Hepatocyte (in vitro differentiated cells): Measurements from ENCODE around the gene NKPD1. TPM values are rescaled to one million over a fixed set of nuclear protein-coding genes. Genes with fewer than 3 reads are reported as not detected.
A peak's percentile ranks its signal among the peaks of the same experiment; 100 is the strongest.

Source experiments
- DNase-seq: peaks from one replicate; pipeline ENCODE4 v3.0.0-alpha.2; 2016; ENCODE audit warnings: low spot score
- H2AFZ ChIP-seq: fragments of 200-600 bp; sonication (generic); 2 replicates; pipeline ENCODE4 v1.6.0; 2016; ENCODE audit warnings: antibody characterized with exemption, mild to moderate bottlenecking
- H3K27ac ChIP-seq: fragments of 200-600 bp; sonication (generic); 2 replicates; pipeline ENCODE4 v1.5.1; 2016; ENCODE audit warnings: mild to moderate bottlenecking
- H3K27me3 ChIP-seq: fragments of 200-600 bp; sonication (generic); 2 replicates; pipeline ENCODE4 v1.6.1; 2016
- H3K36me3 ChIP-seq: fragments of 200-600 bp; sonication (generic); replicated peaks from 2 replicates; pipeline ENCODE4 v1.5.1; 2016; ENCODE audit warnings: low read depth; ENCODE audit not compliant: insufficient read depth
- H3K4me1 ChIP-seq: fragments of 200-600 bp; sonication (generic); 2 replicates; pipeline ENCODE4 v1.5.1; 2016; ENCODE audit warnings: mild to moderate bottlenecking, moderate library complexity; ENCODE audit not compliant: insufficient read depth
- H3K4me2 ChIP-seq: fragments of 200-600 bp; sonication (generic); 2 replicates; pipeline ENCODE4 v1.6.0; 2016
- H3K4me3 ChIP-seq: fragments of 200-600 bp; sonication (generic); 2 replicates; pipeline ENCODE4 v1.5.1; 2016; ENCODE audit warnings: mild to moderate bottlenecking
- H3K79me2 ChIP-seq: fragments of 200-600 bp; sonication (generic); 2 replicates; pipeline ENCODE4 v1.6.0; 2017; ENCODE audit warnings: mild to moderate bottlenecking
- H3K9me2 ChIP-seq: fragments of 200-600 bp; sonication (generic); replicated peaks from 2 replicates; pipeline ENCODE4 v1.6.0; 2017; ENCODE audit warnings: mild to moderate bottlenecking; ENCODE audit not compliant: insufficient read depth
- H3K9me3 ChIP-seq: fragments of 200-600 bp; sonication (generic); 2 replicates; pipeline ENCODE4 v1.5.1; 2016; ENCODE audit warnings: low read depth, mild to moderate bottlenecking
- H4K20me1 ChIP-seq: fragments of 200-600 bp; sonication (generic); 2 replicates; pipeline ENCODE4 v1.6.0; 2016; ENCODE audit warnings: mild to moderate bottlenecking; ENCODE audit not compliant: insufficient read depth, poor library complexity, severe bottlenecking
- CTCF ChIP-seq: fragments of 200-600 bp; sonication (generic); IDR thresholded peaks from 2 replicates; pipeline ENCODE4 v1.5.1; 2016; ENCODE audit warnings: antibody characterized with exemption, mild to moderate bottlenecking; ENCODE audit not compliant: poor library complexity
- EZH2 ChIP-seq: fragments of 200-600 bp; sonication (generic); IDR thresholded peaks from 2 replicates; pipeline ENCODE4 v1.6.1; 2016; ENCODE audit warnings: antibody characterized with exemption, mild to moderate bottlenecking, borderline replicate concordance
- EZH2phosphoT487 ChIP-seq: fragments of 200-600 bp; sonication (generic); IDR thresholded peaks from one replicate; pipeline ENCODE4 v1.6.1; 2018; ENCODE audit warnings: antibody characterized with exemption, mild to moderate bottlenecking, low read depth, moderate library complexity; ENCODE audit not compliant: unreplicated experiment, severe bottlenecking
- WGBS: methylation state at CpG from one replicate; pipeline ENCODE4 v1.1.6; 2016; ENCODE audit warnings: low lambda C conversion rate; ENCODE audit errors: missing lambda C conversion rate; 5-methylcytosine and 5-hydroxymethylcytosine counted together
- polyA plus RNA-seq: library from polyadenylated mRNA; unstranded; fragments of >200 nt; fragmentation: Nextera tagmentation; extraction: Ambion mirVana; gene quantifications from 2 replicates; pipeline ENCODE4 v1.2.1, GENCODE V29; 2016
- total RNA-seq: library from RNA; depleted of rRNA; stranded (reverse); fragments of >200 nt; gene quantifications from 2 replicates; pipeline ENCODE4 v1.2.3, GENCODE V29; 2014

The NKPD1 gene
- total and polyA plus RNA-seq, 2 experiments from 2014 or later, result 0.27 to 0.50 TPM

- Histone ChIP-seq H3K4me1 (peaks cover 15% of the 10 kb centered on the region), H3K9me3 (no peaks in the 10 kb centered on the region), H3K79me2 (no peaks in the 10 kb centered on the region), H3K4me3 (no peak overlapping the region), H3K9me2 (no peaks in the 10 kb centered on the region), H3K36me3 (no peaks in the 10 kb centered on the region), H3K27me3 (peaks cover 21% of the 10 kb centered on the region), H3K4me2 (peak overlapping the region; percentile 81), H4K20me1 (no peaks in the 10 kb centered on the region), H2AFZ (no peak overlapping the region), H3K27ac (no peak overlapping the region)
- TF ChIP-seq EZH2phosphoT487 (peak; percentile 43), CTCF (no peak), EZH2 (no peak)
- 27% methylated on average over 84 of the region's 91 CpGs for WGBS
- DNase-seq, result peak; percentile 45
These were observed 8.1 kb downstream of the NKPD1 start for GRCh38 chr19:45152504-45153338.

GRCh38 chr19:45151821-45152503, 8.8 kb downstream of the NKPD1 start:
- Histone ChIP-seq H3K4me1 (peaks cover 15% of the 10 kb centered on the region), H4K20me1 (no peaks in the 10 kb centered on the region), H3K79me2 (no peaks in the 10 kb centered on the region), H2AFZ (no peak overlapping the region), H3K9me2 (no peaks in the 10 kb centered on the region), H3K36me3 (no peaks in the 10 kb centered on the region), H3K27ac (no peak overlapping the region), H3K4me2 (peak overlapping the region; percentile 81), H3K4me3 (no peak overlapping the region), H3K9me3 (no peaks in the 10 kb centered on the region), H3K27me3 (peaks cover 21% of the 10 kb centered on the region)
- DNase-seq, result no peak
- TF ChIP-seq EZH2phosphoT487, result no peak
- TF ChIP-seq CTCF, result no peak
- no peak for TF ChIP-seq EZH2
- 31% methylated on average over 44 of the region's 64 CpGs for WGBS

- H3K27ac ChIP-seq, result no peak overlapping the region
- no peak overlapping the region for H3K4me3 ChIP-seq
- no peaks in the 10 kb centered on the region for H4K20me1 ChIP-seq
- no peaks in the 10 kb centered on the region for H3K9me3 ChIP-seq
- H3K27me3 ChIP-seq, result peaks cover 21% of the 10 kb centered on the region
- H3K4me1 ChIP-seq, result peaks cover 15% of the 10 kb centered on the region
- H3K4me2 ChIP-seq, result no peak overlapping the region
- DNase-seq, result no peak
- whole genome bisulfite sequencing, result 92% methylated on average over 7 of the region's 7 CpGs
- no peak overlapping the region for H2AFZ ChIP-seq
- H3K79me2 ChIP-seq, result no peaks in the 10 kb centered on the region
- TF ChIP-seq EZH2phosphoT487 (no peak), EZH2 (no peak), CTCF (no peak)
- no peaks in the 10 kb centered on the region for H3K9me2 ChIP-seq
- no peaks in the 10 kb centered on the region for H3K36me3 ChIP-seq
These were observed 9.5 kb downstream of the NKPD1 start for GRCh38 chr19:45151320-45151719.
